ENCODE data around the gene CTNNA2. TPM values are rescaled to one million over a fixed set of nuclear protein-coding genes. Genes with fewer than 3 reads are reported as not detected.

CTNNA2 gene
- total and polyA plus RNA-seq, 2 of the 8 experiments (the other 6 are each of a cell fraction or from before 2014, with no cell fraction given): 3.9 to 9.0 TPM

GRCh38 chr2:79620679-79621078, 107.8 kb downstream of the CTNNA2 start (continued):
- TF ChIP-seq TAF1 (IDR thresholded peaks at IDR 0.05; ENCODE audit: low read depth, low read length) (no peak), KDM5A (IDR thresholded peaks at IDR 0.05; ENCODE audit: low read length) (no peak), KDM4A (IDR thresholded peaks at IDR 0.05; ENCODE audit: low read depth, low read length, severe bottlenecking) (no peak), FOSL1 (IDR thresholded peaks at IDR 0.05; ENCODE audit: insufficient read depth, low read depth, low read length) (no peak), JUN (IDR thresholded peaks at IDR 0.05; ENCODE audit: low read depth, low read length) (no peak), RAD21 (IDR thresholded peaks at IDR 0.05 in 1 of 2, conservative IDR thresholded peaks at IDR 0.05 in 1 of 2; ENCODE audit: low read depth in 2 of 2, low read length in 2 of 2) (no peak)

All from H1 (cell line).